Erythroblast (primary cell): Measurements from ENCODE around the gene HINT2.

ENCODE experiments used
- GATA1 ChIP-seq: IDR thresholded peaks from 2 replicates; pipeline ENCODE4 v1.6.1; 2011; ENCODE audit warnings: low read depth, mild to moderate bottlenecking, control low read depth, low read length, moderate library complexity
- POLR2A ChIP-seq: IDR thresholded peaks from 2 replicates; pipeline ENCODE4 v1.6.1; 2011; ENCODE audit warnings: mild to moderate bottlenecking, low read length

GRCh38 chr9:35829084-35829763 lies 14.4 kb upstream of the HINT2 start, which contains the start of gene TMEM8B:
- TF ChIP-seq POLR2A (no peak), GATA1 (no peak)
